NCI-H2227 (cell line): ENCODE results near the gene HOXD11.

Source experiments
- DNase-seq: peaks from one replicate; lab custom pipeline; 2025; ENCODE audit not compliant: unreplicated experiment; lab: John Stamatoyannopoulos, UW

The HOXD11 gene

GRCh38 chr2:176105078-176105729, 1.9 kb upstream of the HOXD11 start:
- peak; percentile 61 for DNase-seq

- DNase-seq, result peak; percentile 38
These were observed 1.1 kb upstream of the HOXD11 start for GRCh38 chr2:176105730-176106580.

- DNase-seq, result peak; percentile 49
These were observed 676 bp downstream of the HOXD11 start for GRCh38 chr2:176107731-176108181.

GRCh38 chr2:176109192-176109901, 2.3 kb downstream of the HOXD11 start:
- no peak for DNase-seq

GRCh38 chr2:176109946-176110345, 2.9 kb downstream of the HOXD11 start:
- no peak for DNase-seq

- DNase-seq, result no peak
These were observed 3.6 kb downstream of the HOXD11 start for GRCh38 chr2:176110415-176111308.

- DNase-seq, result peak; percentile 73
These were observed 4.2 kb downstream of the HOXD11 start for GRCh38 chr2:176111309-176111663.

GRCh38 chr2:176111846-176112374, 4.8 kb downstream of the HOXD11 start:
- DNase-seq, result no peak

GRCh38 chr2:176112375-176113302, 5.6 kb downstream of the HOXD11 start:
- DNase-seq, result no peak

GRCh38 chr2:176114120-176114929, 7.2 kb downstream of the HOXD11 start:
- DNase-seq, result no peak

- DNase-seq, result no peak
These were observed 8.0 kb downstream of the HOXD11 start for GRCh38 chr2:176114930-176115625.

GRCh38 chr2:176115883-176116813, 9.1 kb downstream of the HOXD11 start, which contains the start of gene HOXD10:
Gene HOXD10 (plus strand): TSS chr2:176116778. CDS start chr2:176116834, 56 bp downstream.
- peak; percentile 76 for DNase-seq

GRCh38 chr2:176117162-176117822, 10.2 kb downstream of the HOXD11 start:
- no peak for DNase-seq

- no peak for DNase-seq
These were observed 10.8 kb downstream of the HOXD11 start for GRCh38 chr2:176117823-176118371.

GRCh38 chr2:176118601-176119339, 11.7 kb downstream of the HOXD11 start:
- peak; percentile 39 for DNase-seq
